DOHH2 (cell line): ENCODE data around the gene MED14.

Experiments
- H3F3A ChIP-seq: fragments of 200-600 bp; sonication (generic), shearing (Covaris generic); 2 replicates; pipeline ENCODE4 v1.6.0; 2016; ENCODE audit warnings: antibody characterized with exemption, mild to moderate bottlenecking; ENCODE audit not compliant: control insufficient read depth, insufficient read depth
- H3K27ac ChIP-seq: fragments of 200-600 bp; sonication (generic); 2 replicates; pipeline ENCODE4 v1.5.1; 2014; ENCODE audit warnings: low read depth, mild to moderate bottlenecking, low read length, moderate library complexity
- H3K27me3 ChIP-seq: fragments of 200-600 bp; sonication (generic); 2 replicates; pipeline ENCODE4 v1.6.1; 2014; ENCODE audit warnings: mild to moderate bottlenecking, low read length, mixed read lengths; ENCODE audit not compliant: control insufficient read depth
- H3K36me3 ChIP-seq: fragments of 200-600 bp; sonication (generic); 2 replicates; pipeline ENCODE4 v1.6.1; 2014; ENCODE audit warnings: mild to moderate bottlenecking, low read length, moderate library complexity, mixed read lengths; ENCODE audit not compliant: control insufficient read depth
- H3K4me1 ChIP-seq: fragments of 200-600 bp; sonication (generic); 2 replicates; pipeline ENCODE4 v1.6.1; 2014; ENCODE audit warnings: mild to moderate bottlenecking, low read length, mixed read lengths; ENCODE audit not compliant: control insufficient read depth
- H3K4me2 ChIP-seq: fragments of 200-600 bp; sonication (generic); 2 replicates; pipeline ENCODE4 v1.6.0; 2014; ENCODE audit warnings: mild to moderate bottlenecking, low read length, moderate library complexity
- H3K4me3 ChIP-seq: fragments of 200-600 bp; sonication (generic); 2 replicates; pipeline ENCODE4 v1.5.1; 2014; ENCODE audit warnings: mild to moderate bottlenecking, low read length, mixed read lengths
- H3K79me2 ChIP-seq: fragments of 200-600 bp; sonication (generic); 2 replicates; pipeline ENCODE4 v1.6.1; 2014; ENCODE audit warnings: mild to moderate bottlenecking, low read length, mixed read lengths; ENCODE audit not compliant: control insufficient read depth
- H3K9me2 ChIP-seq: fragments of 200-600 bp; sonication (generic); replicated peaks from 2 replicates; pipeline ENCODE4 v1.6.1; 2014; ENCODE audit warnings: mild to moderate bottlenecking, low read length, mixed read lengths; ENCODE audit not compliant: control insufficient read depth
- H3K9me3 ChIP-seq: fragments of 200-600 bp; sonication (generic); 2 replicates; pipeline ENCODE4 v1.6.1; 2014; ENCODE audit warnings: antibody characterized with exemption, low read length, mixed read lengths; ENCODE audit not compliant: control insufficient read depth, insufficient read depth
- H4K20me1 ChIP-seq: fragments of 200-600 bp; sonication (generic); 2 replicates; pipeline ENCODE4 v1.6.0; 2014; ENCODE audit warnings: low read depth, mild to moderate bottlenecking, antibody characterized with exemption, low read length, moderate library complexity; ENCODE audit not compliant: control insufficient read depth, insufficient read depth
- EZH2phosphoT487 ChIP-seq: fragments of 200-600 bp; sonication (generic); IDR thresholded peaks from 2 replicates; pipeline ENCODE4 v1.6.1; 2017; ENCODE audit warnings: borderline replicate concordance, mild to moderate bottlenecking, antibody characterized with exemption, low read length, moderate library complexity, mixed read lengths
- TF ChIP-seq, protein P1 (sequence below): fragments of 200-600 bp; sonication (generic); IDR thresholded peaks from one replicate; pipeline ENCODE4 v1.5.1; 2014; ENCODE audit warnings: antibody characterized with exemption, mild to moderate bottlenecking, low read depth, low read length; ENCODE audit not compliant: poor library complexity, severe bottlenecking

MED14 gene

GRCh38 chrX:40615976-40616375 is 119.4 kb downstream of the MED14 start:
- H3K9me2 ChIP-seq, result no peaks in the 10 kb centered on the region
- no peaks in the 10 kb centered on the region for H3K9me3 ChIP-seq
- H3K4me2 ChIP-seq, result no peak overlapping the region
- H3K4me3 ChIP-seq, result no peak overlapping the region
- H3K79me2 ChIP-seq, result no peaks in the 10 kb centered on the region
- H3K36me3 ChIP-seq, result no peaks in the 10 kb centered on the region
- no peaks in the 10 kb centered on the region for H3F3A ChIP-seq
- no peaks in the 10 kb centered on the region for H3K27me3 ChIP-seq
- H3K4me1 ChIP-seq, result no peaks in the 10 kb centered on the region
- TF ChIP-seq EZH2phosphoT487, result no peak
- TF ChIP-seq, protein P1, sequence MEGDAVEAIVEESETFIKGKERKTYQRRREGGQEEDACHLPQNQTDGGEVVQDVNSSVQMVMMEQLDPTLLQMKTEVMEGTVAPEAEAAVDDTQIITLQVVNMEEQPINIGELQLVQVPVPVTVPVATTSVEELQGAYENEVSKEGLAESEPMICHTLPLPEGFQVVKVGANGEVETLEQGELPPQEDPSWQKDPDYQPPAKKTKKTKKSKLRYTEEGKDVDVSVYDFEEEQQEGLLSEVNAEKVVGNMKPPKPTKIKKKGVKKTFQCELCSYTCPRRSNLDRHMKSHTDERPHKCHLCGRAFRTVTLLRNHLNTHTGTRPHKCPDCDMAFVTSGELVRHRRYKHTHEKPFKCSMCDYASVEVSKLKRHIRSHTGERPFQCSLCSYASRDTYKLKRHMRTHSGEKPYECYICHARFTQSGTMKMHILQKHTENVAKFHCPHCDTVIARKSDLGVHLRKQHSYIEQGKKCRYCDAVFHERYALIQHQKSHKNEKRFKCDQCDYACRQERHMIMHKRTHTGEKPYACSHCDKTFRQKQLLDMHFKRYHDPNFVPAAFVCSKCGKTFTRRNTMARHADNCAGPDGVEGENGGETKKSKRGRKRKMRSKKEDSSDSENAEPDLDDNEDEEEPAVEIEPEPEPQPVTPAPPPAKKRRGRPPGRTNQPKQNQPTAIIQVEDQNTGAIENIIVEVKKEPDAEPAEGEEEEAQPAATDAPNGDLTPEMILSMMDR, result no peak
- H4K20me1 ChIP-seq, result no peaks in the 10 kb centered on the region
- H3K27ac ChIP-seq, result no peak overlapping the region

- H3K27ac ChIP-seq, result no peak overlapping the region
- H3K27me3 ChIP-seq, result no peaks in the 10 kb centered on the region
- H3K9me3 ChIP-seq, result no peaks in the 10 kb centered on the region
- H3K79me2 ChIP-seq, result no peaks in the 10 kb centered on the region
- no peaks in the 10 kb centered on the region for H3K36me3 ChIP-seq
- no peaks in the 10 kb centered on the region for H3K9me2 ChIP-seq
- H3F3A ChIP-seq, result no peaks in the 10 kb centered on the region
- H3K4me1 ChIP-seq, result no peaks in the 10 kb centered on the region
- H3K4me2 ChIP-seq, result no peak overlapping the region
- H4K20me1 ChIP-seq, result no peaks in the 10 kb centered on the region
- TF ChIP-seq, protein P1, result no peak
- no peak for TF ChIP-seq EZH2phosphoT487
- no peak overlapping the region for H3K4me3 ChIP-seq
These were observed 122.8 kb downstream of the MED14 start for GRCh38 chrX:40612511-40612910.

DNA sequence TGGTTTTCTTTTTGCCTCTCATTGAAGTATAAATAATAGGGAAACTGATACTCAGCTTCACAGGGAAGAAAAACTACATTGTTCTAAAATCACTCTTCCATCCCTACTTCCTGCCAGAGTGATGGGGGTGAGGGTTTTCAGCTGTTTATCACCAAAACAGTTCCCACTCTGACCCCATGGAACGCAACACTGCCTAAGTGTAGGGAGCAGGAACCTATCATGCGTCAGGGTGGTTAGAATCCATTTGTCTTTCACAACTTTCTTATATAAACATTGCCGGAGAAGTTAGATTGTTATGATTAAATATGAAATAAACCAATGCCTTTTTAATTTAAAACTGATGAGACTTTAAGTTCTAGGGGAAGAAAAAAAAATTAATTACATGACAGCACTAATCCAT is 128.0 kb downstream of the MED14 start:
- Histone ChIP-seq H3F3A (no peaks in the 10 kb centered on the region), H3K4me1 (no peaks in the 10 kb centered on the region), H3K27me3 (no peaks in the 10 kb centered on the region), H3K36me3 (no peaks in the 10 kb centered on the region), H4K20me1 (no peaks in the 10 kb centered on the region), H3K4me3 (no peak overlapping the region), H3K79me2 (no peaks in the 10 kb centered on the region), H3K9me2 (no peaks in the 10 kb centered on the region), H3K4me2 (no peak overlapping the region), H3K9me3 (no peaks in the 10 kb centered on the region), H3K27ac (no peak overlapping the region)
- no peak for TF ChIP-seq EZH2phosphoT487
- TF ChIP-seq, protein P1, result no peak

- H3K4me1 ChIP-seq, result no peaks in the 10 kb centered on the region
- H3K9me2 ChIP-seq, result no peaks in the 10 kb centered on the region
- H3K36me3 ChIP-seq, result peaks cover 10% of the 10 kb centered on the region
- no peak overlapping the region for H3K4me3 ChIP-seq
- TF ChIP-seq EZH2phosphoT487, result no peak
- H3K27me3 ChIP-seq, result no peaks in the 10 kb centered on the region
- no peaks in the 10 kb centered on the region for H3K9me3 ChIP-seq
- no peaks in the 10 kb centered on the region for H4K20me1 ChIP-seq
- no peaks in the 10 kb centered on the region for H3K79me2 ChIP-seq
- H3K27ac ChIP-seq, result no peak overlapping the region
- H3K4me2 ChIP-seq, result no peak overlapping the region
- H3F3A ChIP-seq, result no peaks in the 10 kb centered on the region
These were observed 131.9 kb downstream of the MED14 start for GRCh38 chrX:40603446-40603845.
